PC-9 (cell line): Measurements from ENCODE around the gene DMTF1. TPM values are rescaled to one million over a fixed set of nuclear protein-coding genes. Genes with fewer than 3 reads are reported as not detected.

ENCODE experiments used
- BruUV-seq: library from RNA; stranded (reverse); fragments of 400-500 nt; replicated peaks from 2 replicates; lab custom pipeline; 2021; lab: Mats Ljungman, UMichigan
- CTCF ChIA-PET: fragments of 300-600 bp; sonication (Branson Sonifier 250); formaldehyde crosslinking; loops from one replicate; lab custom pipeline; 2022; ENCODE audit warnings: antibody characterized with exemption; lab: Charles Lee
- POLR2A ChIA-PET: fragments of 300-600 bp; sonication (Branson Sonifier 250); formaldehyde crosslinking; loops from one replicate; lab custom pipeline; 2022; ENCODE audit warnings: antibody characterized with exemption; ENCODE audit not compliant: unreplicated experiment; lab: Charles Lee
- DNase-seq, 2 experiments: peaks; one replicate each; pipeline versions ENCODE4 v3.0.0 to v3.0.0-alpha.2; 2015 to 2022; ENCODE audit warnings: mixed read lengths in 1 of 2
- H2AFZ ChIP-seq: fragments of 200-600 bp; sonication (generic); 2 replicates; pipeline ENCODE4 v1.8.1; 2017; ENCODE audit warnings: antibody characterized with exemption
- H3F3A ChIP-seq: fragments of 200-600 bp; sonication (generic); 2 replicates; pipeline ENCODE4 v1.8.1; 2017; ENCODE audit warnings: antibody characterized with exemption, mild to moderate bottlenecking, low read depth; ENCODE audit not compliant: insufficient read depth
- H3K27ac ChIP-seq: fragments of 200-600 bp; sonication (generic); 2 replicates; pipeline ENCODE4 v1.6.1; 2016; ENCODE audit warnings: mixed run types
- H3K27me3 ChIP-seq: fragments of 200-600 bp; sonication (generic); 2 replicates; pipeline ENCODE4 v1.6.1; 2016; ENCODE audit warnings: low read depth, mixed run types; ENCODE audit not compliant: insufficient read depth
- H3K36me3 ChIP-seq: fragments of 200-600 bp; sonication (generic); 2 replicates; pipeline ENCODE4 v1.6.1; 2016; ENCODE audit warnings: low read depth, mixed run types
- H3K4me1 ChIP-seq: fragments of 200-600 bp; sonication (generic); replicated peaks from 2 replicates; pipeline ENCODE4 v1.6.1; 2016; ENCODE audit warnings: mixed run types; ENCODE audit not compliant: insufficient read depth
- H3K4me2 ChIP-seq: fragments of 200-600 bp; sonication (generic); 2 replicates; pipeline ENCODE4 v1.6.1; 2017; ENCODE audit warnings: mixed run types
- H3K4me3 ChIP-seq: fragments of 200-600 bp; sonication (generic); 2 replicates; pipeline ENCODE4 v1.6.1; 2016; ENCODE audit warnings: mixed run types
- H3K79me2 ChIP-seq: fragments of 200-600 bp; sonication (generic); 2 replicates; pipeline ENCODE4 v1.6.1; 2017; ENCODE audit warnings: low read depth, mixed run types
- H3K9me2 ChIP-seq: fragments of 200-600 bp; sonication (generic); 2 replicates; pipeline ENCODE4 v1.8.1; 2017; ENCODE audit warnings: mild to moderate bottlenecking; ENCODE audit not compliant: insufficient read depth
- H3K9me3 ChIP-seq: fragments of 200-600 bp; sonication (generic); 2 replicates; pipeline ENCODE4 v1.8.1; 2016; ENCODE audit warnings: low read depth; ENCODE audit not compliant: insufficient read depth
- H4K20me1 ChIP-seq: fragments of 200-600 bp; sonication (generic); 2 replicates; pipeline ENCODE4 v1.8.1; 2017; ENCODE audit not compliant: insufficient read depth
- CTCF ChIP-seq: fragments of 200-600 bp; sonication (generic); conservative IDR thresholded peaks from 2 replicates; pipeline ENCODE4 v1.6.1; 2017; ENCODE audit warnings: mixed run types, antibody characterized with exemption, mild to moderate bottlenecking, moderate library complexity
- EZH2 ChIP-seq: fragments of 200-600 bp; sonication (generic); IDR thresholded peaks from 2 replicates; pipeline ENCODE4 v1.8.0; 2017; ENCODE audit warnings: antibody characterized with exemption, low read depth
- intact Hi-C: fragments of 100-400 bp; cut with micrococcal nuclease; formaldehyde crosslinking; loops from one replicate; pipeline ENCODE4 v1.10.0; 2022; ENCODE audit not compliant: unreplicated experiment
- total RNA-seq: library from RNA; stranded (reverse); gene quantifications from 2 replicates; pipeline ENCODE4 v1.2.3, GENCODE V29; 2021

Gene DMTF1
- total RNA-seq, 1 experiment from 2014 or later: 54.0 TPM

GRCh38 chr7:87212498-87212897 is 60.2 kb downstream of the DMTF1 start:
- Histone ChIP-seq H3K27ac (no peak overlapping the region), H4K20me1 (no peaks in the 10 kb centered on the region), H3K36me3 (no peaks in the 10 kb centered on the region), H3K9me2 (no peaks in the 10 kb centered on the region), H3K79me2 (no peaks in the 10 kb centered on the region), H3K4me1 (no peaks in the 10 kb centered on the region), H3K9me3 (no peaks in the 10 kb centered on the region), H3K4me2 (no peak overlapping the region), H3K27me3 (no peaks in the 10 kb centered on the region), H2AFZ (no peak overlapping the region), H3K4me3 (no peak overlapping the region), H3F3A (no peaks in the 10 kb centered on the region)
- no peak for DNase-seq
- POLR2A ChIA-PET: interaction anchor here (0.6 kb wide), 1 partner anchor 413 kb away, joined by 5 read pairs; no protein-coding TSS in a partner anchor
- no TSS peak for BruUV-seq
- TF ChIP-seq CTCF (no peak), EZH2 (no peak)
- CTCF ChIA-PET: interaction anchor here (0.7 kb wide), 1 partner anchor 784 kb away, joined by 3 read pairs; no protein-coding TSS in a partner anchor
- intact Hi-C loops: no loop called here

- CTCF ChIA-PET: no interaction called here
- H3K36me3 ChIP-seq: no peaks in the 10 kb centered on the region
- TF ChIP-seq CTCF (no peak), EZH2 (no peak)
- H3K9me2 ChIP-seq: no peaks in the 10 kb centered on the region
- H3K4me2 ChIP-seq: no peak overlapping the region
- H2AFZ ChIP-seq: no peak overlapping the region
- DNase-seq: no peak
- H3K27ac ChIP-seq: no peak overlapping the region
- no TSS peak for BruUV-seq
- POLR2A ChIA-PET: interaction anchor here (0.6 to 1.0 kb wide), 2 partner anchors 61 to 412 kb away, joined by 3 to 5 read pairs; no protein-coding TSS in a partner anchor
- H3K4me1 ChIP-seq: 0 out of 2 replicates have a peak, but pooled peaks cover 3% of the 10 kb centered on the region
- H3K27me3 ChIP-seq: no peaks in the 10 kb centered on the region
- no peaks in the 10 kb centered on the region for H3F3A ChIP-seq
- H3K4me3 ChIP-seq: no peak overlapping the region
- H3K9me3 ChIP-seq: no peaks in the 10 kb centered on the region
- H3K79me2 ChIP-seq: 0 out of 2 replicates have a peak, but pooled peaks cover 4% of the 10 kb centered on the region
- no peaks in the 10 kb centered on the region for H4K20me1 ChIP-seq
- intact Hi-C loops: no loop called here
These were observed 61.0 kb downstream of the DMTF1 start for GRCh38 chr7:87213252-87213651.

GRCh38 chr7:87213811-87214210 is 61.6 kb downstream of the DMTF1 start:
- H3K9me2 ChIP-seq: no peaks in the 10 kb centered on the region
- peaks cover 8% of the 10 kb centered on the region for H3K4me1 ChIP-seq
- H3K36me3 ChIP-seq: no peaks in the 10 kb centered on the region
- intact Hi-C loops: no loop called here
- H3K4me2 ChIP-seq: no peak overlapping the region
- H3K9me3 ChIP-seq: no peaks in the 10 kb centered on the region
- no peaks in the 10 kb centered on the region for H4K20me1 ChIP-seq
- no peak for DNase-seq
- H3F3A ChIP-seq: 0 out of 2 replicates have a peak, but pooled peaks cover 1% of the 10 kb centered on the region
- POLR2A ChIA-PET: interaction anchor here (1.0 kb wide), 1 partner anchor 61 kb away, joined by 3 read pairs; no protein-coding TSS in a partner anchor
- no peak overlapping the region for H3K4me3 ChIP-seq
- TF ChIP-seq EZH2: no peak
- TF ChIP-seq CTCF: no peak
- no TSS peak for BruUV-seq
- 0 out of 2 replicates have a peak, but pooled peaks cover 7% of the 10 kb centered on the region for H3K79me2 ChIP-seq
- H3K27me3 ChIP-seq: no peaks in the 10 kb centered on the region
- H2AFZ ChIP-seq: no peak overlapping the region
- CTCF ChIA-PET: no interaction called here
- H3K27ac ChIP-seq: no peak overlapping the region
